ENCODE results near the gene YIF1B.

Gene YIF1B

GRCh38 chr19:38304352-38304865 lies 11.3 kb downstream of the YIF1B start:
- no peak for DNase-seq (ENCODE audit: low read depth in 2 of 2)

- DNase-seq (ENCODE audit: low read depth in 2 of 2): no peak
Measured at GRCh38 chr19:38303517-38304351, 12.0 kb downstream of the YIF1B start, which contains the start of gene C19orf33. TSS of gene C19orf33 (plus strand) at chr19:38304251. CDS start at chr19:38304262, 11 bp downstream.

- no peak for DNase-seq (ENCODE audit: low read depth in 2 of 2)
Measured at GRCh38 chr19:38298821-38299680, 16.7 kb downstream of the YIF1B start.

- no peak for DNase-seq (ENCODE audit: low read depth in 2 of 2)
Measured at GRCh38 chr19:38294090-38294489, 21.7 kb downstream of the YIF1B start.

- no peak for DNase-seq (ENCODE audit: low read depth in 2 of 2)
Measured at GRCh38 chr19:38293281-38293680, 22.5 kb downstream of the YIF1B start.

- DNase-seq (ENCODE audit: low read depth in 2 of 2): no peak
Measured at GRCh38 chr19:38291855-38292254, 23.9 kb downstream of the YIF1B start.

GRCh38 chr19:38290631-38291147 lies 25.1 kb downstream of the YIF1B start:
- no peak for DNase-seq (ENCODE audit: low read depth in 2 of 2)

GRCh38 chr19:38289955-38290354 lies 25.8 kb downstream of the YIF1B start:
- DNase-seq (ENCODE audit: low read depth in 2 of 2): no peak

GRCh38 chr19:38288123-38288855 lies 27.5 kb downstream of the YIF1B start:
- no peak for DNase-seq (ENCODE audit: low read depth in 2 of 2)

GRCh38 chr19:38287604-38288003 lies 28.1 kb downstream of the YIF1B start:
- DNase-seq (ENCODE audit: low read depth in 2 of 2): no peak

GRCh38 chr19:38285567-38285966 lies 30.2 kb downstream of the YIF1B start:
- no peak for DNase-seq (ENCODE audit: low read depth in 2 of 2)

GRCh38 chr19:38284422-38284821 lies 31.3 kb downstream of the YIF1B start:
- DNase-seq (ENCODE audit: low read depth in 2 of 2): no peak

- no peak for DNase-seq (ENCODE audit: low read depth in 2 of 2)
Measured at GRCh38 chr19:38283271-38283670, 32.5 kb downstream of the YIF1B start.

- no peak for DNase-seq (ENCODE audit: low read depth in 2 of 2)
Measured at GRCh38 chr19:38281811-38282566, 33.8 kb downstream of the YIF1B start.

- DNase-seq (ENCODE audit: low read depth in 2 of 2): no peak
Measured at GRCh38 chr19:38280030-38280921, 35.5 kb downstream of the YIF1B start.

- no peak for DNase-seq (ENCODE audit: low read depth in 2 of 2)
Measured at GRCh38 chr19:38278751-38279150, 37.0 kb downstream of the YIF1B start.

GRCh38 chr19:38277969-38278680 lies 37.6 kb downstream of the YIF1B start:
- DNase-seq (ENCODE audit: low read depth in 2 of 2): no peak

- DNase-seq (ENCODE audit: low read depth in 2 of 2): no peak
Measured at GRCh38 chr19:38277549-38277948, 38.2 kb downstream of the YIF1B start.

GRCh38 chr19:38276942-38277517 lies 38.7 kb downstream of the YIF1B start:
- no peak for DNase-seq (ENCODE audit: low read depth in 2 of 2)
